Activated gamma-delta T cell (primary cell): ENCODE data around the gene SAPCD2.

Experiments used
- DNase-seq: peaks from one replicate; lab custom pipeline; 2025; lab: John Stamatoyannopoulos, UW

The SAPCD2 gene

DNA sequence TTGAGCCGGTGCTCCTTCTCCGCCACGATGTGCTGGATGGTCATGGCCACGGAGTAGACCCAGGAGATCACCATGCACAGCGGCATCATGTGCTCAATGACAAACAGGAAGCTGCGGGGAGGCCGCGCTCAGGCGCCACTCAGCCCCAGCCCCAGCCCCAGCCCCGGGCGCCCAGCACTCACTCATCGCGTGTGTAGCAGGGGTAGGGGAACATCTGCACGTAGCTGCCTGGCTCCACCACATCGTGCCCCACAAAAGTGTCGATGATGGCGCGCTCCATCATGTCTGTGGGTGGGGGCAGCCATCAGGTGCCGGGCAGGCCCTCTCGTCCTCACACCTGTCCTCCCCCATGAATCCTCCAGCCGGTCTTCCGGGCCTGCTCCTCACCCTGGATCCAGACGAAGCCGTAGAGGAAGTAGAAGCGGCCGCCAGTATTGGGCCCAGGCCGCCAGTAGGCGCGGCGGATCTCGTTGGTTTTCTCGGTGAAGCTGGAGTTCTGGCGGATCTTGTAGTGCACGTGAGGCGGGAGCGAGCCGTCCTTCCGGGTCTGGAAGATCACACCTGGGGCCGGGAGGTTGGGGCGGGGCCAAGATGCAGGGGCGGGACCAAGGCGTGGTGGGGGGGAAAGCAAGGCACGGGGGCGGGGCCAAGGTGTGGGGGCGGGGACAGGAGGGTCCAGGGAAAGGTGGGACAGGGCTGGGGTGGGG is 52.4 kb downstream of the SAPCD2 start:
- DNase-seq = no peak

DNA sequence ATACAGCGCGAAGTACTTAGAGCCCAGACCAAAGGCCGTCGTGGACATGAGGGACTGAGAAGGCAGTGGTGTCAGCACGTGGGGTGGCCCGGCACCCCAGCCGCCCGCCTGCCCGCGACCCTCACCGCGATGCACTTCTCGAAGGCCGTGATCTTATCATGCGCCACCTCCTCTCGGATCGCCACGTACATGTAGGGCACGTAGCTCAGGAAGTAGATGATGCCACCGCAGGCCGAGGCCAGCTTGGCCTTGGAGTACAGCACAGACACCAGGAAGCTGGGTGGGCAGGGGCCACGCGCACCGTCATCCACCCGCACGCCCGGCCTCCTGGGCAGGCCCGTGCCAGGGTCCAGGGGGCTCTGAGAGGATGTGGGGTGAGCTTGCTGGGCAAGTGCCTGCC is 53.3 kb downstream of the SAPCD2 start:
- DNase-seq = no peak

DNA sequence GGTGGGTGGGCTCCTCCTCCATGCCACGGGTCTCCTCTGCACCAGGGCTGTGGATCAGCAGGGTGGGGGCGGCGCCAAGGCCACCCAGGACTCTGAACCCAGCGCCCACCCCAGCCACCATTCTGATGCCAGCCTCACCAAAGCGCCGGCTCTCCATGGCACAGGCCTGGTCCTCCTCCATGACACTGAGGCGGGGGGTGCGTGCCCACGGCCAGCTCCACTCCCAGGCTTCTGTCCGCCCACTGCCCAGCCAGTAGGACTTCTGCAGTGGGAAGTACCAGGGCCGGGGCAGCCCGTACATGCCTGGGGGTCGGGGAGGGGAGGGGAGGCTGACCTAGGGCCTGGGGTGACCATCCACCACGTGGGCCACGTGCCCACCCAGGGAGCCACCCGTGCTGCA is 53.9 kb downstream of the SAPCD2 start:
- no peak for DNase-seq

DNA sequence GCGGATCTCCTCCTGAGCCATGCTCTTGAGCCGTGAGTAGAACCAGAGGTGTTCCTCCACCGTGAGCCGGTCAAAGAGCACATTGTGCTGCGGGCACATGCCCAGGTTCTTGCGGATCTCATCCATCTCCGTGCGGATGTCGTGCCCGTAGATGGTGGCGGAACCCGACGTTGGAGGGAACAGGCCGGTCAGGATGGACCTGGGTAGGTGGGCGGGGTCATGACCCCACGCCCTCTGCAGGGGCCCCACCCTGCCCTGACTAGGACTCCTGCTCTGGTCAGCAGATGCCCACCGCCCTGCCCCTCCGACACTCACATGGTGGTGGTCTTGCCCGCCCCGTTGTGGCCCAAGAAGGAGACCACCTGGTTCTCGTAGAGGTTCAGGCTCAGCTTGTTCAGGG is 54.4 kb downstream of the SAPCD2 start:
- DNase-seq = no peak

DNA sequence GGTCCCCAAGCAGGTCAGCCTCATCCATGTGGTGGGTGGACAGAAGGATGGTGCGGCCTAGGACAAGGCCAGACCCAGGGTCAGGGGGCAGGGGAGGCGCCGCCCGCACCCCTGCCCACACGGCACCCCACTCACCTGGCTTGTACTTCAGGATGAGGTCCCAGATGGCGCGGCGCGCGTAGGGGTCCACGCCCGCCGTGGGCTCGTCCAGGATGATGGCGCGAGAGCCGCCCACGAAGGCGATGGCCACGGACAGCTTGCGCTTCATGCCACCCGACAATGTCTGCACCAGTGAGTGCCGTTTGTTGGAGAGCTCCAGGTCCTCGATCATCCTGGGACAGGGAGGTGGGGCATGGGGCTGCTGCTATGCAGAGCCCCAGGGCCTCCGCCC is 54.8 kb downstream of the SAPCD2 start:
- no peak for DNase-seq

DNA sequence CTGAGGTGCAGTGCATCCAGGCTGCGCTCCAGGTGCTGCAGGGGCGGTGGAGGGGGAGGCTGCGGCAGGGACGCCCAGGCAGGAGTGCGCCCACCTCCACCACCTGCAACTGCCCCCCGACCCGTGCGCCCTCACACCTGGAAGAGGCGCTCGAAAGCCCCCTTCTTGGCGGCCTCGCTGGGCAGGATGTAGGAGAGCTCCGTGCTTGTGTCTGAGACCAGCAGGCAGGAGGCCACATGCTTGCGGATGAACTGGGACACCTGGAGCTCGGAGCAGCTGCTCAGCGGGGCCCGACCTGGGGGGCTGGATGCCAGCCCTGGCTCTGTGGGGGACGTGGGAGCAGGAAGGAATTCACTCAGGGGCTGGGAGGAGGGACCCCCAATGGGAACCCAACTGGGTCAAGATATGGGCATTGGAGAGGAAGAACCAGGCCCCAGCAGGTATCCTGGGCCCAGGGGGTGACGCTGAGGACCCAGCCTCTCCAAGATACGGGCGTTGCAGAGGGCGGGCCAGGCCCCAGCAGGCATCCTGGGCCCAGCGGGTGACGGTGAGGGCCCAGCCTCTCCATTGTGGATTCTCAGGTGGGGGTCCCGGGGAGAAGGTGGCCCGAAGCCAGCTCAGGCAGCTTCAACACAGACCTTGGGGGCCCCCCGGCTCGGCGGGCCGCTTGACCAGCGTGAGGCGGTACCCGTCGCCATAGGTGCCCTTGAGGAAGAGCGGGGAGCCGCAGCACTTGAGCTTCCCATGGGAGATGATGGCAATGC is 55.4 kb downstream of the SAPCD2 start:
- no peak for DNase-seq

DNA sequence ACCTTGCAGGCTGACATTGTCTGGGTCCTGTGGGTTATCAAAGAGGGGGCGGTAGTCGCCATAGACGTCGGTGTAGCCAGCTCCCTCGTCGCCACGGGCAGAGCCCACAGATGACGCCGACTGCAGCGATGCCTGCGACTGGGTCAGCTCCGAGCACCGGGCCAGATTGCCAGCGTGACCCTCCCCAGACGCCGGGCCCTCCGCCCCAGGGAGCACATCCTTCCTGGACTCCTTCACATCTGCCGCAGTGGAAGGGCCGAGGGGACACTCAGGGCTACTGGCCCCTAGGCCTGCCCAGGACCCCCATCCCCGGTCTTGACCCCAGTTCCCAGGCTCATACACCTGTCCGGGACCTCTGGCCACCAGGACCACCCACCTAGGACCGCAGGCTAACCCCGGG is 56.2 kb downstream of the SAPCD2 start:
- no peak for DNase-seq

DNA sequence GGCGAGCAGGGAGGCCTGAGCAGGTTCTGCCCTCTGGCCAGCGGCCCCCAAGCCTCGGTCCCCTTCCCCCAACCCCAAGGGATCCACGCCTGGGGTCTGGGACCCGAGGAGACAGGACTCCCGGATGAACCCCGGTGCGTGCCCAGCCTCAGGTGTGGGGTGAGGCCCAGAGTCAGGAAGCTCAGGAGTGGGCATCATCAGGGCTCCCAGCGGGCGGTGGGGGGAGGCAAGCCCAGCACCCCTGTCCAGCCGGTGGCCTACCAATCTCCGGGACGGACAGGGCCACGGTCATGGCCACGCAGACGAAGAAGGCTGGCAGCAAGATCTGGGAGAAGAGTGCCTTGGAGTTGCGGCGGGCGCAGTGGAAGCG is 56.8 kb downstream of the SAPCD2 start:
- no peak for DNase-seq

DNA sequence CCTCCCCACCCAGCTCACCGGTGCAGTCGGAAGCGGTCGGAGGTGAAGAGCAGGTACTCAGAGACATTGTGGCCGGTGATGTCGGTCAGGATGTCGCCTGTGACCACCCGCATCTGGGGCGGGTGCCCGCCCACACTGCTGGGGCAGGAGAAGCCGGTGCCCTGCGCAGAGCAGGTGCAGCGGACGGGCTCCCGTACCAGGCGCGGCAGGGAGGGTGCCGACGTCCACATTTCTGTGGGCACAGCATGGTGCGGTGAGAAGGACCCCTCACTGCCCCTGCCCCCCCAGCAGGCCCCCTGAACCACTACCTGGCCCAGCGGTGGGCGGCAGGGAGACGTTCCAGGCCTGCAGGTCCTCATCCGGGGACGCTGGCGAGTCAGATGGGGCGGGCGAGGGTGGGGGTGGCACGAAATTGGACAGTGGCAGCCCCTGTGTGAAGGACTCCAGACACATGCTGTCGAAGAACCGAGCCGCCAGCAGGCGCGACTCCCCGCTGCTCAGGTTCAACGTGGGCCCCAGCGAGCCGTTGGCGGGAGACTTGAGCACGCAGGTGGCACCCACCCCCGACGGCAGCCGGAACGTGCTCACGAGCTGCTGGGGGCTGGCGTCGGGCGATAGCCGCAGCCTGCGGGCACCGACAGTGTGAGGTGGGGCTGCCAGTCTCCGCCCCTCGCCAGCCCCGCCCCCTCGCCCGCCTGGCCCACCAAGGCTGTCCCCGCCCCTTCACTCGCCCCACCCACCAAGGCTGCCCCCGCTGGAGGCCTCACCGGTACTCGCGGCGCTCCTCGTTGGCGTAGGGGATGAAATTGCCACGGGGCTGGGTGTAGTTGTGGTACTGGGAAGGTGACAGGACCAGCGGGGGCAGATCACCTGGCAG is 57.4 kb downstream of the SAPCD2 start:
- no peak for DNase-seq
